ENCODE data around the gene KRT15. TPM values are rescaled to one million over a fixed set of nuclear protein-coding genes. Genes with fewer than 3 reads are reported as not detected.

Gene KRT15
- polyA plus RNA-seq, 1 of the 3 experiments (the other 2 are of a cell fraction) = 16.9 TPM

- Histone ChIP-seq H3K9me2 (no peaks in the 10 kb centered on the region), H3K79me2 (ENCODE audit: insufficient read depth) (no peaks in the 10 kb centered on the region), H2AFZ (ENCODE audit: low read depth) (no peak overlapping the region), H3K36me3 (replicated peaks in 1 of 2; ENCODE audit: control insufficient read depth in 1 of 2, insufficient read depth in 2 of 2, low read length in 1 of 2) (no peaks in the 10 kb centered on the region), H3K9ac (no peak overlapping the region), H3K4me1 (ENCODE audit: control insufficient read depth in 1 of 2, insufficient read depth in 2 of 2, low read depth in 1 of 2, low read length in 1 of 2) (peaks cover 0 to 3% of the 10 kb centered on the region in 2 experiments; a peak in 1 of 4 replicates), H3K9me3 (no peaks in the 10 kb centered on the region), H3K27ac (ENCODE audit: low read depth in 2 of 2, low read length in 1 of 2) (no peak overlapping the region), H3K4me2 (no peak overlapping the region), H3K27me3 (ENCODE audit: insufficient read depth) (no peaks in the 10 kb centered on the region), H3K4me3 (ENCODE audit: low read depth in 2 of 2, low read length in 1 of 2) (no peak overlapping the region), H3F3A (replicated peaks; ENCODE audit: insufficient read depth) (no peaks in the 10 kb centered on the region), H4K20me1 (ENCODE audit: insufficient read depth) (no peaks in the 10 kb centered on the region)
- CTCF ChIA-PET = interaction anchor here (0.7 to 1.6 kb wide), 2 partner anchors 37 to 150 kb away, joined by 4 to 8 read pairs; no protein-coding TSS in a partner anchor
- POLR2A ChIA-PET = no interaction called here
- no peak for DNase-seq
- TF ChIP-seq ELF1 (IDR thresholded peaks at IDR 0.05) (no peak), SMC3 (IDR thresholded peaks at IDR 0.05; ENCODE audit: low read depth, low read length) (no peak), TAF1 (IDR thresholded peaks at IDR 0.05; ENCODE audit: borderline replicate concordance, low read depth, low read length) (no peak), RFX5 (IDR thresholded peaks at IDR 0.05; ENCODE audit: low read length) (no peak), FOXJ3 (CRISPR knock-in tag; IDR thresholded peaks at IDR 0.05) (no peak), CTCF (IDR thresholded peaks at IDR 0.05) (no peak), SIN3A (IDR thresholded peaks at IDR 0.05; ENCODE audit: borderline replicate concordance, low read depth, low read length) (no peak), USF1 (IDR thresholded peaks at IDR 0.05; ENCODE audit: borderline replicate concordance, low read depth) (no peak)
- 78% methylated on average over 7 of the region's 7 CpGs for WGBS (ENCODE audit: low lambda C conversion rate)
Observed at GRCh38 chr17:41512546-41513167, 6.0 kb downstream of the KRT15 start.

- no peak overlapping the region for H3K9ac ChIP-seq
- peaks cover 0 to 3% of the 10 kb centered on the region in 2 experiments; a peak in 1 of 4 replicates for H3K4me1 ChIP-seq (ENCODE audit: control insufficient read depth in 1 of 2, insufficient read depth in 2 of 2, low read depth in 1 of 2, low read length in 1 of 2)
- H3K9me3 ChIP-seq = no peaks in the 10 kb centered on the region
- CTCF ChIA-PET = interaction anchor here (0.8 to 1.6 kb wide), 3 partner anchors 16 to 38 kb away, joined by 3 to 8 read pairs (median 3); partner anchors contain the start of gene KRT35
- TF ChIP-seq RCOR1 (IDR thresholded peaks at IDR 0.05; ENCODE audit: low read length) (no peak), MXI1 (IDR thresholded peaks at IDR 0.05; ENCODE audit: low read depth, low read length) (no peak), JUND (IDR thresholded peaks at IDR 0.05) (no peak), MEF2A (IDR thresholded peaks at IDR 0.05; ENCODE audit: borderline replicate concordance, low read depth) (no peak), ZBTB33 (IDR thresholded peaks at IDR 0.05; ENCODE audit: borderline replicate concordance, low read depth) (no peak), TCF12 (IDR thresholded peaks at IDR 0.05) (no peak), REST (IDR thresholded peaks at IDR 0.05; ENCODE audit: low read depth, low read length) (no peak), FOXJ3 (CRISPR knock-in tag; IDR thresholded peaks at IDR 0.05) (no peak), EZH2phosphoT487 (IDR thresholded peaks at IDR 0.05; ENCODE audit: borderline replicate concordance, low read depth) (no peak), RFX5 (IDR thresholded peaks at IDR 0.05; ENCODE audit: low read length) (no peak), IRF3 (IDR thresholded peaks at IDR 0.05; ENCODE audit: low read depth, low read length) (no peak), RAD21 (IDR thresholded peaks at IDR 0.05; ENCODE audit: low read length) (no peak)
- H3K9me2 ChIP-seq = no peaks in the 10 kb centered on the region
- no peaks in the 10 kb centered on the region for H3K79me2 ChIP-seq (ENCODE audit: insufficient read depth)
- POLR2A ChIA-PET = interaction anchor here (0.6 kb wide), 1 partner anchor 10 kb away, joined by 3 read pairs; no protein-coding TSS in a partner anchor
- H3K27ac ChIP-seq (ENCODE audit: low read depth in 2 of 2, low read length in 1 of 2) = no peak overlapping the region
- H2AFZ ChIP-seq (ENCODE audit: low read depth) = no peak overlapping the region
- 86% methylated on average over 10 of the region's 10 CpGs for WGBS (ENCODE audit: low lambda C conversion rate)
- no peaks in the 10 kb centered on the region for H4K20me1 ChIP-seq (ENCODE audit: insufficient read depth)
- DNase-seq = no peak
- H3K4me3 ChIP-seq (ENCODE audit: low read depth in 2 of 2, low read length in 1 of 2) = no peak overlapping the region
- H3K36me3 ChIP-seq (replicated peaks in 1 of 2; ENCODE audit: control insufficient read depth in 1 of 2, insufficient read depth in 2 of 2, low read length in 1 of 2) = no peaks in the 10 kb centered on the region
- H3F3A ChIP-seq (replicated peaks; ENCODE audit: insufficient read depth) = no peaks in the 10 kb centered on the region
- no peak overlapping the region for H3K4me2 ChIP-seq
- no peaks in the 10 kb centered on the region for H3K27me3 ChIP-seq (ENCODE audit: insufficient read depth)
Observed at GRCh38 chr17:41511716-41512115, 7.0 kb downstream of the KRT15 start.

Data from SK-N-SH (cell line).